Breast epithelium (tissue), 4 donors: ENCODE results near the gene MCF2L2. TPM values are rescaled to one million over a fixed set of nuclear protein-coding genes. Genes with fewer than 3 reads are reported as not detected.
"Not testable (repeated sequence)": the region's sequence is repeated elsewhere in the genome, so short reads cannot be mapped to it uniquely, and the experiment has no call there.

Experiments
- DNase-seq, 2 donors: peaks; one replicate each; pipeline ENCODE4 v3.0.0-alpha.2; 2019; ENCODE audit warnings: low spot score in 2 of 2
- H3K27ac ChIP-seq, 2 donors: fragments of 200-600 bp; sonication (generic) in 1 of 2; one replicate each; pipeline ENCODE4 v1.5.1; 2016 to 2019; ENCODE audit warnings: mild to moderate bottlenecking in 1 of 2
- H3K27me3 ChIP-seq, 2 donors: fragments of 200-600 bp; sonication (generic) in 1 of 2; one replicate each; pipeline versions ENCODE4 v1.5.1 to v1.6.0; 2017 to 2019; ENCODE audit warnings: control low read depth in 1 of 2, mild to moderate bottlenecking in 1 of 2
- H3K36me3 ChIP-seq: fragments of 200-600 bp; one replicate; pipeline ENCODE4 v1.5.1; 2019
- H3K4me1 ChIP-seq, 2 donors: fragments of 200-600 bp; sonication (generic); one replicate each; pipeline ENCODE4 v1.5.1; 2016 to 2019; ENCODE audit warnings: control low read depth in 1 of 2
- H3K4me3 ChIP-seq, 3 donors: fragments of 200-600 bp; sonication (generic); 1 replicate in 2 of 3; 2 replicates in 1 of 3; pipeline ENCODE4 v1.5.1; 2016 to 2019; ENCODE audit warnings: mild to moderate bottlenecking in 3 of 3, moderate library complexity in 2 of 3
- H3K9me3 ChIP-seq, 2 donors: fragments of 200-600 bp; sonication (generic) in 1 of 2; one replicate each; pipeline ENCODE4 v1.5.1; 2016 to 2019; ENCODE audit warnings: control low read depth in 1 of 2
- CTCF ChIP-seq, 3 donors: fragments of 450-650 bp; IDR thresholded peaks; one replicate each; pipeline ENCODE4 v1.5.1; 2016 to 2017; ENCODE audit warnings: antibody characterized with exemption in 3 of 3, mild to moderate bottlenecking in 3 of 3, moderate library complexity in 3 of 3
- POLR2A ChIP-seq: fragments of 450-650 bp; IDR thresholded peaks from one replicate; pipeline ENCODE4 v1.6.1; 2016; ENCODE audit warnings: antibody characterized with exemption, mild to moderate bottlenecking, moderate library complexity
- POLR2AphosphoS5 ChIP-seq, 3 donors: sonication (generic); formaldehyde crosslinking; IDR thresholded peaks; one replicate each; pipeline ENCODE4 v1.6.1; 2017; ENCODE audit warnings: antibody characterized with exemption in 3 of 3
- intact Hi-C: fragments of 100-400 bp; cut with DNase I; formaldehyde crosslinking; loops from one replicate; pipeline ENCODE4 v1.15.1; 2023; ENCODE audit warnings: low total_unique reads
- total RNA-seq, 3 donors: library from RNA; depleted of rRNA; stranded (reverse); fragments of >200 nt; gene quantifications; one replicate each; pipeline ENCODE4 v1.1.0, GENCODE V29; 2016

MCF2L2 gene
- total RNA-seq, 3 donors from 2014 or later, result 0.64 to 1.5 (median 1.3) TPM

- no peak overlapping the region for H3K4me3 ChIP-seq
- no peak overlapping the region for H3K27ac ChIP-seq
- DNase-seq, result no peak
- no peaks in the 10 kb centered on the region for H3K9me3 ChIP-seq
- intact Hi-C loops, result no loop called here
- no peaks in the 10 kb centered on the region for H3K27me3 ChIP-seq
- no peaks in the 10 kb centered on the region for H3K4me1 ChIP-seq
- TF ChIP-seq POLR2A (no peak), POLR2AphosphoS5 (IDR thresholded peaks at IDR 0.05) (no peak), CTCF (IDR thresholded peaks at IDR 0.05) (no peak)
- no peaks in the 10 kb centered on the region for H3K36me3 ChIP-seq
Measured at GRCh38 chr3:183377307-183377959, 51.0 kb downstream of the MCF2L2 start.

DNA sequence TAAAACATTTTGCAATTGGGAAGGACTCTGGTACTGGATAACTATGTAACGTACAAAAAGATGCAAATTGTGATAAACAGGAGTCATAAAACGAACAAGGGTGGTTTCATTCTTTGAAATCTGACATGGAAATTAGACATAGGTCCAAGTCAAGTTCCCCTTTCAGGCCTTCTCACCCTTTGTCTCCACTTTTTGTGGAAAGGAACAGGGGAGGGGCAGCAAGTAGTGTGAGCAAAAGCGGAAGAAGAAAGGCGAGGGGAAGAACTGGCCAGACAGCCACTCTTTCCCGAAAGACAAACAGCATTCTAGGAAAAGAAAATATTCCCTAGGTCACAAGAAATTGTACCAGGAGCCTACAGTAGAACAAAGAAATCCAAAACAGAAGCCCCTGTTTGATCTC lies 52.6 kb downstream of the MCF2L2 start:
- TF ChIP-seq CTCF (IDR thresholded peaks at IDR 0.05) (no peak), POLR2AphosphoS5 (IDR thresholded peaks at IDR 0.05) (no peak), POLR2A (no peak)
- no peak overlapping the region for H3K4me3 ChIP-seq
- no peak for DNase-seq
- no peaks in the 10 kb centered on the region for H3K36me3 ChIP-seq
- H3K9me3 ChIP-seq, result no peaks in the 10 kb centered on the region
- H3K27ac ChIP-seq, result no peak overlapping the region
- no peaks in the 10 kb centered on the region for H3K27me3 ChIP-seq
- intact Hi-C loops, result no loop called here
- H3K4me1 ChIP-seq, result no peaks in the 10 kb centered on the region

- intact Hi-C loops, result no loop called here
- H3K4me1 ChIP-seq, result no peaks in the 10 kb centered on the region
- no peak for TF ChIP-seq POLR2AphosphoS5 (IDR thresholded peaks at IDR 0.05)
- no peak for TF ChIP-seq POLR2A
- TF ChIP-seq CTCF (IDR thresholded peaks at IDR 0.05), result no peak
- no peaks in the 10 kb centered on the region for H3K36me3 ChIP-seq
- no peak overlapping the region for H3K27ac ChIP-seq
- no peaks in the 10 kb centered on the region for H3K27me3 ChIP-seq
- H3K4me3 ChIP-seq, result no peak overlapping the region
- no peak for DNase-seq
- H3K9me3 ChIP-seq, result no peaks in the 10 kb centered on the region
Measured at GRCh38 chr3:183375337-183375736, 53.1 kb downstream of the MCF2L2 start.

DNA sequence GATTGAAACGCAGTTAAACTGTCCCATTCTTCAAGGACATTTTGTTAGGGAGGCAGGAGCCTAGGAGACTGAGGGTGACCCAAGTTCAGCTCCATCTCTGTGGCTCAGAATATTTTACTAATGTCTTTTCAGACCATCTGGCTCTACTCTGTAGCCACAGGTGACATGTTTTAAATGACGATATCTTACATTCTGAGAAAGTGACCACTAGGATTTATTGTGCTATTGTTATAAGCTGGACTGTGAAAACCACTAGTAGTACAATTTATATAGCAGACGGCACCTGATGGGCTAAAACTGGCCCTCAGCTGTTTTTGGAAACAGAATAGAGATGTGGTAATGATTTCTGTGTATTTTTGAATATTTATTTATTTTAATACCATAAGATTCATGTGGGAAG lies 55.5 kb downstream of the MCF2L2 start:
- no peaks in the 10 kb centered on the region for H3K4me1 ChIP-seq
- H3K36me3 ChIP-seq, result no peaks in the 10 kb centered on the region
- TF ChIP-seq CTCF (IDR thresholded peaks at IDR 0.05), result no peak
- no peak for TF ChIP-seq POLR2AphosphoS5 (IDR thresholded peaks at IDR 0.05)
- TF ChIP-seq POLR2A, result no peak
- no peaks in the 10 kb centered on the region for H3K9me3 ChIP-seq
- DNase-seq, result no peak
- H3K27ac ChIP-seq, result no peak overlapping the region
- intact Hi-C loops, result no loop called here
- H3K27me3 ChIP-seq, result no peaks in the 10 kb centered on the region
- H3K4me3 ChIP-seq, result no peak overlapping the region

GRCh38 chr3:183371600-183371968 lies 56.8 kb downstream of the MCF2L2 start:
- DNase-seq, H3K27ac ChIP-seq, H3K27me3 ChIP-seq, H3K4me3 ChIP-seq, H3K4me1 ChIP-seq, intact Hi-C loops, H3K36me3 ChIP-seq, H3K9me3 ChIP-seq: not testable (repeated sequence)

GRCh38 chr3:183370391-183370790 lies 58.0 kb downstream of the MCF2L2 start:
- no peak overlapping the region for H3K27ac ChIP-seq
- H3K9me3 ChIP-seq, result no peaks in the 10 kb centered on the region
- intact Hi-C loops, result no loop called here
- no peaks in the 10 kb centered on the region for H3K27me3 ChIP-seq
- no peak overlapping the region for H3K4me3 ChIP-seq
- H3K4me1 ChIP-seq, result no peaks in the 10 kb centered on the region
- DNase-seq, result no peak
- no peaks in the 10 kb centered on the region for H3K36me3 ChIP-seq
- no peak for TF ChIP-seq POLR2A
- no peak for TF ChIP-seq CTCF (IDR thresholded peaks at IDR 0.05)
- TF ChIP-seq POLR2AphosphoS5 (IDR thresholded peaks at IDR 0.05), result no peak
